ENCODE data around the gene RDH11.
"Not testable (repeated sequence)": the region's sequence is repeated elsewhere in the genome, so short reads cannot be mapped to it uniquely, and the experiment has no call there.

The RDH11 gene, protein sequence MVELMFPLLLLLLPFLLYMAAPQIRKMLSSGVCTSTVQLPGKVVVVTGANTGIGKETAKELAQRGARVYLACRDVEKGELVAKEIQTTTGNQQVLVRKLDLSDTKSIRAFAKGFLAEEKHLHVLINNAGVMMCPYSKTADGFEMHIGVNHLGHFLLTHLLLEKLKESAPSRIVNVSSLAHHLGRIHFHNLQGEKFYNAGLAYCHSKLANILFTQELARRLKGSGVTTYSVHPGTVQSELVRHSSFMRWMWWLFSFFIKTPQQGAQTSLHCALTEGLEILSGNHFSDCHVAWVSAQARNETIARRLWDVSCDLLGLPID

DNA sequence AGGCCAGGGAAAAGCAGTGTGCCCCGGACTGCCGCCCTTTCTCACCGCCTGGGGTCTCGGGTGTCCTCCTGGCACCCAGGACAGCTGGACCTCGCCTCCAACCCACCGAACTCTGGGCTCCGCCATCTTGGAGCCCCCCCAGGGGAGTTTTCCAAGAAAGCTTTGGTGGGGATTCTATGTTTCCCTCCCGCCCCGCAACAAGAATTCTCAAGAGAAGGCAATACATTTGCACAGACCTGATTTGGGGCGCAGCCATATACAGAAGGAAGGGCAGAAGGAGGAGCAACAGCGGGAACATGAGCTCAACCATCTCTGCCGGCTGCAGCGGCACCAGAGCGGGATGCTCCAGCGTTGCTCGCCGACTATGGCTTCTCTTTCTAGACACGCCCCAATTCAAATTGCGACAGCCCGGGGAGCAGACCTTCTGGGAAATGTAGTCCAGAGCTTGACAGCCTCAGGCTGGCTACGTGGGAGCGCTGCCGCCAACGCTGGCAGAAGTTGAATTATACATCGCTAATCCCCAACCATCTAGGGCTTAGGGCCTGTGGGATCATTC is at the start of gene RDH11:
Gene RDH11 (minus strand): TSS at position 371 of the 556 bp plus-strand sequence. CDS start 61 bp downstream, at position 310.
- peak; percentile 55 to 82 for DNase-seq (ENCODE audit: low read depth in 1 of 2, low spot score in 1 of 2)

GRCh38 chr14:67744046-67744445 is 48.5 kb upstream of the RDH11 start:
- DNase-seq (ENCODE audit: low read depth in 1 of 2, low spot score in 1 of 2): no peak

- DNase-seq (ENCODE audit: low read depth in 1 of 2, low spot score in 1 of 2): no peak
Measured at GRCh38 chr14:67738740-67739504, 43.4 kb upstream of the RDH11 start.

GRCh38 chr14:67736771-67737170 is 41.2 kb upstream of the RDH11 start:
- DNase-seq (ENCODE audit: low read depth in 1 of 2, low spot score in 1 of 2): no peak

DNA sequence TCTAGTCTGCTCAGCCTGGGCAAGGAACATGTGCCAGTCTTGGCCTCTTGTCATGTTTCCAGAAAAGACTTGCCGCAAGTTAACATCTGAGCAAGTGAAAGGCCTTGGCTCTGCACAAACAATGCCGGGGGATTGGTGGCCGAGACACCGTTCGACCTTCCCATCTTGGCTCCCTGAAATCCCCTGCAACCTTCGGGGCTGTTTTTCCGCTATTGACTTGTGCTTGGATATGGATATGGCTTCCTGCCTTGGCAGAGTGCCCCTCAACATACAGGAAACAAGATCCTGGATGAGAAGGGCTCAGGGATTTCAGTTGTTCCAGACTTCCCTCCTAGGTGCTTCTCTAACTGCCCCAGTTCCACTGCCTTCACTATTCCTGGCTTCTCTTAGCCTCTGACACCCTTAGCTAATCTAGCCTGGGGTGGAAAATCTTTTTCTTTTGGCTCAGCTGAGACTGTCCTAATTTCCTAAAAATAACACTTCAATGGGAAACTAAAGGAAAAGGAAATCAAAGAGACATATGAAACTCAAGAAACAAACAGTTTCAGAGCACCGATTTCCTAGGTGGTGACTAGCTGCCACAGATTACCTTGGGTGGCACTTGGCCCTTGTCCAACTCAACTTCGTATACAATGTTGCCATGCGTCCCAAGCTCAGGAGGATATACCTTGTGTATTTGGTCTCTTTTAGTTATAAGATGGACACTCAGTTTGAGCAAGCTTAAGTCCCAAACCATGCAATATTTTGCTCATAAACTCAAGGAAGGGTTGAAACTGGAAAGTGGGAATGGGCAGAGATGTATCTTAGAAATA is 40.0 kb upstream of the RDH11 start:
- DNase-seq (ENCODE audit: low read depth in 1 of 2, low spot score in 1 of 2): no peak

DNA sequence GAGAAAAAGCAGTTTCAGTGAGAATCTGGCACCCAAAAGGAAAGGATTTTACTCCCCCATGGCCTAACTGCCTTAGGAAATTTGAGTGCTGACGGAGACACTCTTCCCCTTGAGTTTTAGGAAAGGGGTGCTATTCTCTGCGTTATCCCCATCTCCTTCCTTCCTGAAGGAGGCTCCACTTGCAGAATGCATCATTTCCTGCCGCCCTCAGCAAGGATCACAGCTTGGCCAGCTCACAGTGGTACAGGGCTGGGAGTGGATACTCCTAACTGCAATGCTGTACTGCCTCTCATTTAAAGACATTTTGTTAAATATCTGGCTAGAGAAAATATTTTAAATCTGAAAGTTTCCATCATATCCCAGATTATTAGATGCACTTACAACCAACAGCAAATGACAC is 39.1 kb upstream of the RDH11 start:
- DNase-seq (ENCODE audit: low read depth in 1 of 2, low spot score in 1 of 2): no peak

- no peak for DNase-seq (ENCODE audit: low read depth in 1 of 2, low spot score in 1 of 2)
Measured at GRCh38 chr14:67733616-67734015, 38.1 kb upstream of the RDH11 start.

DNA sequence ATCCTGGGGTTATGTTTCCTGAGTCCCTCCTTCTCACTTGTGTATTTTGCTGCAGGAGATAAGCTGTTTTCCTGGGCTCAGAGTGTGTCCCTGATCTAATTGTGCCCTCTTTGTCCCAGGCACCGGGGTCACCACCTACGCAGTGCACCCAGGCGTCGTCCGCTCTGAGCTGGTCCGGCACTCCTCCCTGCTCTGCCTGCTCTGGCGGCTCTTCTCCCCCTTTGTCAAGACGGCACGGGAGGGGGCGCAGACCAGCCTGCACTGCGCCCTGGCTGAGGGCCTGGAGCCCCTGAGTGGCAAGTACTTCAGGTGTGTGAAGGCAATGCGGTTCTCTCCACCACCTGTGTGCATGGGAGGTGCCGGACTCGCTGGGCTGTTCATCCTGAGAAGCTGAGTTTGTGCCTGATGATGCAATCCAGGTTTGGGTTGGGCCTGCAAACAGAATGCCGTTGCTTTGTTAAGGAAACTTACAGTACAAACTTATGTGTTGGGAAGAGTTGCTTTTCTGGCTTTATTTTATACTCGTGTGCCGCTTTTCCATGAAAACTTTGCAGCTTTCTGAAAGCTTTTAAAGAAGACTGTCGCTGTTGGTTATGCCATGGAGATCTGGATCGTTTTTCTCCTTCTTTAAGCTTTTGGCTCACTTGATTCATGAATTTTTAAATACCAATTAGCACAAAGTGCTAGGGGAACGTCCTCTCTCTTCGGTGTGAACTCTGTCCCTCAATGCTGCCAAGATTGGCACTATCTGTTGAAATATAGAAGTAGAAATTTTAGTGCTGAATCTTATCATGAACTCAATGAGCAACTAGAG is 33.7 kb upstream of the RDH11 start:
- DNase-seq (ENCODE audit: low read depth in 1 of 2, low spot score in 1 of 2): no peak

- no peak for DNase-seq (ENCODE audit: low read depth in 1 of 2, low spot score in 1 of 2)
Measured at GRCh38 chr14:67728258-67728657, 32.7 kb upstream of the RDH11 start.

GRCh38 chr14:67727361-67727760 is 31.8 kb upstream of the RDH11 start:
- no peak for DNase-seq (ENCODE audit: low read depth in 1 of 2, low spot score in 1 of 2)

DNA sequence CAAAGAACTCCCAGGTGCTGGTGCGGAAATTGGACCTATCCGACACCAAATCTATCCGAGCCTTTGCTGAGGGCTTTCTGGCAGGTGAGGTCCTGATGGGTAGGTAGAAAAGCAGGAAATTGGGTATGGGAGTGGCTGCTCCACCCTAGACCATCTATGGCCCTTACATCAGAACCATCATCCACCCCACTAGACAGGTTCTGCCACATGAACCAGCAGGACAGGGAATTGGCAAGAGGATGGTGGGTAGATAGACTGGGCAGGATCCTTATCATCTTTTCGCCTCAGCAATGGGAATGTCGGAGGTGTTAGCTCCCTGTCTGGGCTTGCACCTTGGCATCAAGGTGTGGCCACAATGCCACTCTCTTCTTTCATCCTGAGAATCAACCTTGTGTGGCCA is 29.6 kb upstream of the RDH11 start:
- no peak for DNase-seq (ENCODE audit: low read depth in 1 of 2, low spot score in 1 of 2)

GRCh38 chr14:67722293-67722692 is 26.7 kb upstream of the RDH11 start:
- no peak for DNase-seq (ENCODE audit: low read depth in 1 of 2, low spot score in 1 of 2)

DNA sequence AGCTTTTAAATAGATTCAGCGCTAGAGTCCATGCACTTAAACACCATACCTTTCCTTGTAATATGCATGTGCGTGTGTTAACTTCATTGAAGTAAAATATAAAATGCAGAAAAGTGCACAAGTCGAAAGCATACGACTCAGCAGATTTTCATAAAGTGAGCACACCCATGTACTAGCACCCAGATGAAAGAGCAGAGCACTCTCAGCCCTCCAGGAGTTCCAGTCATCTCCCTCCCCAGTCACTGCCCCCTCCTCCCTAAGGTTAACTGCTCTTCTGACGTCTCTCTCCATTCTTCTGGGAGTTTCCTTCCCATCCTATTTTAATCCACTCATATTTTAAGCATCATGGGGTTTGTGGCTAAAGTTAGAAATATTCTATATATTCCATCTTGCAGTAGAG is 26.3 kb upstream of the RDH11 start:
- DNase-seq (ENCODE audit: low read depth in 1 of 2, low spot score in 1 of 2): no peak

GRCh38 chr14:67719866-67720265 is 24.3 kb upstream of the RDH11 start:
- DNase-seq (ENCODE audit: low read depth in 1 of 2, low spot score in 1 of 2): no peak

DNA sequence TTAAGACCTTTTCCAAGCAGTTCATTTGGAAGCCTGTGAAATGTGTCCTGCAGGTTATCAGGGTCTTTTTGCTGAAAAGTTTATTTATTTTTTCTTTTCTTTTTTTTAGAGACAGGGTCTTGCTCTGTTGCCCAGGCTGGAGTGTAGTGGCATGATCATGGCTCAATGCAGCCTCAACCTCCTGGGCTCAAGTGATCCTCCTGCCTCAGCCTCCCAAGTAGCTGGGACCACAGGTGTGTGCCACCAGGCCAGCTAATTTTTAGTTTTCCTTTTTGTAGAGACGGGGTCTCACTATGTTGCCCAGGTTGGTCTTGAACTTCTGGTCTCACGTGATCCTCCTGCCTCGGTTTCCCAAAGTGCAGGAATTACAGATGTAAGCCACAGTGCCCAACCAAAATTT is 23.8 kb upstream of the RDH11 start:
- not testable (repeated sequence) for DNase-seq (ENCODE audit: low read depth in 1 of 2, low spot score in 1 of 2)

- no peak for DNase-seq (ENCODE audit: low read depth in 1 of 2, low spot score in 1 of 2)
Measured at GRCh38 chr14:67718265-67718664, 22.7 kb upstream of the RDH11 start.

DNA sequence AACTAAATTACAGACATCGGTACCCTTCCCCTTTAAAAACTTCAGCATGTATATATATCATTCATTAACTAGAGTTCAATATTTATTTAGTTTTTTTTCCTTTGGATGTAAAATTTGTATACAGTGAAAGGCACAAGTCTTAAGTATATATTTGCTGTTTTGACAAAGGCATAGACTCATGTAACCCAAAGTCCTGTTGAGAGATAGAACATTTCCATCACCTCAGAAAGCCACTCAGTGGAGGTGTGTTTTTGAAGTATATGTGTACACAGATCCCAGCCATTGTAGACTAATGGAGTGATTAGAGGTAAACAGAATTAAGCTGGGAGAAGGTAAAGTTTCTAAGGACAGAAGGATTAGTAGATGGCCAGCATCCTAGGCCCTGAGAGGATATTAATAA is 21.5 kb upstream of the RDH11 start:
- no peak for DNase-seq (ENCODE audit: low read depth in 1 of 2, low spot score in 1 of 2)

DNA sequence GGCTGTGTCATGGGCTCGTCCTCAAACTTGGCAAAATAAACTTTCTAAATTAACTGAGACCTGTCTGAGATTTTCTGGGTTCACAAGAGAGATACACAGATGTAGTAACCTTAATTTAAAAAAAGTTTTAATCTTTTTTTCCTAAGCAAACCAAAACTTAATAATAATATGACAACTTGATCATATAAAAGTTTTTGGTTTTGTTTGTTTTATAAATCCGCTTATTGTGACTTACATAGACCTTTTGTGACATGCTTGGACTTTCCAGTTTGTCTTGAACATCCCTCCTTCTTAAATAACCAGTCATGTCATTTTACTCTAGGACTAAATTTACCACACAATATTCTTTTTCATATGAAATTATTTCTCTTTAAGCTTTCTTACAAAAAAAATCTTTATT is 14.6 kb upstream of the RDH11 start:
- no peak for DNase-seq (ENCODE audit: low read depth in 1 of 2, low spot score in 1 of 2)

- DNase-seq (ENCODE audit: low read depth in 1 of 2, low spot score in 1 of 2): not testable (repeated sequence)
Measured at GRCh38 chr14:67709796-67710195, 14.2 kb upstream of the RDH11 start.

GRCh38 chr14:67709346-67709745 is 13.8 kb upstream of the RDH11 start:
- DNase-seq (ENCODE audit: low read depth in 1 of 2, low spot score in 1 of 2): not testable (repeated sequence)

GRCh38 chr14:67705211-67705610 is 9.6 kb upstream of the RDH11 start:
- no peak for DNase-seq (ENCODE audit: low read depth in 1 of 2, low spot score in 1 of 2)
